GM19467 (cell line): ENCODE results near the gene HOMER3.
"Not testable (repeated sequence)": the region's sequence is repeated elsewhere in the genome, so short reads cannot be mapped to it uniquely, and the experiment has no call there.

Source experiments
- ATAC-seq: cut with Tn5 transposase; IDR thresholded peaks from one replicate; pipeline ENCODE4 v1.9.1; 2021; ENCODE audit warnings: mild to moderate bottlenecking, moderate library complexity; ENCODE audit not compliant: unreplicated experiment

HOMER3 gene

GRCh38 chr19:18903156-18904037 lies 37.6 kb downstream of the HOMER3 start:
- ATAC-seq: no peak

- ATAC-seq: not testable (repeated sequence)
These were observed 38.5 kb downstream of the HOMER3 start for GRCh38 chr19:18902519-18902918.

GRCh38 chr19:18901491-18901890 lies 39.5 kb downstream of the HOMER3 start:
- ATAC-seq: no peak

- ATAC-seq: no peak
These were observed 40.1 kb downstream of the HOMER3 start for GRCh38 chr19:18900700-18901481.

- ATAC-seq: no peak
These were observed 41.1 kb downstream of the HOMER3 start for GRCh38 chr19:18899624-18900560.

- ATAC-seq: no peak
These were observed 42.2 kb downstream of the HOMER3 start for GRCh38 chr19:18898607-18899408.

GRCh38 chr19:18898081-18898606 lies 42.9 kb downstream of the HOMER3 start:
- ATAC-seq: no peak

GRCh38 chr19:18897094-18898029 lies 43.7 kb downstream of the HOMER3 start:
- no peak for ATAC-seq

GRCh38 chr19:18896421-18896841 lies 44.6 kb downstream of the HOMER3 start:
- no peak for ATAC-seq

- no peak for ATAC-seq
These were observed 45.1 kb downstream of the HOMER3 start, which contains the start of gene CERS1 for GRCh38 chr19:18895824-18896341. CERS1 (minus strand) TSS chr19:18896158; CDS start chr19:18896072, 86 bp downstream.

GRCh38 chr19:18895038-18895823 lies 45.8 kb downstream of the HOMER3 start:
- ATAC-seq: no peak

GRCh38 chr19:18894254-18895037 lies 46.6 kb downstream of the HOMER3 start:
- ATAC-seq: no peak

GRCh38 chr19:18893587-18894253 lies 47.3 kb downstream of the HOMER3 start:
- no peak for ATAC-seq

- ATAC-seq: no peak
These were observed 50.9 kb downstream of the HOMER3 start for GRCh38 chr19:18889949-18890745.

- ATAC-seq: no peak
These were observed 54.0 kb downstream of the HOMER3 start for GRCh38 chr19:18886972-18887371.
